ENCODE results near the gene TBC1D23. TPM values are rescaled to one million over a fixed set of nuclear protein-coding genes. Genes with fewer than 3 reads are reported as not detected.

The TBC1D23 gene
- total RNA-seq, 1 donor from 2014 or later = 41.9 TPM

- peaks cover 4% of the 10 kb centered on the region for H3K9me3 ChIP-seq
- intact Hi-C loops (cut with DNase I) = no loop called here
- H3K27me3 ChIP-seq (ENCODE audit: low read depth) = no peaks in the 10 kb centered on the region
- no peak overlapping the region for H3K27ac ChIP-seq
- ATAC-seq (no peak), DNase-seq (no peak)
- H3K4me1 ChIP-seq = no peaks in the 10 kb centered on the region
- peaks cover 72% of the 10 kb centered on the region for H3K36me3 ChIP-seq
- H3K4me3 ChIP-seq = no peak overlapping the region
- TF ChIP-seq, protein P1, sequence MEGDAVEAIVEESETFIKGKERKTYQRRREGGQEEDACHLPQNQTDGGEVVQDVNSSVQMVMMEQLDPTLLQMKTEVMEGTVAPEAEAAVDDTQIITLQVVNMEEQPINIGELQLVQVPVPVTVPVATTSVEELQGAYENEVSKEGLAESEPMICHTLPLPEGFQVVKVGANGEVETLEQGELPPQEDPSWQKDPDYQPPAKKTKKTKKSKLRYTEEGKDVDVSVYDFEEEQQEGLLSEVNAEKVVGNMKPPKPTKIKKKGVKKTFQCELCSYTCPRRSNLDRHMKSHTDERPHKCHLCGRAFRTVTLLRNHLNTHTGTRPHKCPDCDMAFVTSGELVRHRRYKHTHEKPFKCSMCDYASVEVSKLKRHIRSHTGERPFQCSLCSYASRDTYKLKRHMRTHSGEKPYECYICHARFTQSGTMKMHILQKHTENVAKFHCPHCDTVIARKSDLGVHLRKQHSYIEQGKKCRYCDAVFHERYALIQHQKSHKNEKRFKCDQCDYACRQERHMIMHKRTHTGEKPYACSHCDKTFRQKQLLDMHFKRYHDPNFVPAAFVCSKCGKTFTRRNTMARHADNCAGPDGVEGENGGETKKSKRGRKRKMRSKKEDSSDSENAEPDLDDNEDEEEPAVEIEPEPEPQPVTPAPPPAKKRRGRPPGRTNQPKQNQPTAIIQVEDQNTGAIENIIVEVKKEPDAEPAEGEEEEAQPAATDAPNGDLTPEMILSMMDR (IDR thresholded peaks at IDR 0.05) = no peak
These were observed 100.1 kb downstream of the TBC1D23 start for GRCh38 chr3:100360757-100361496.

GRCh38 chr3:100361897-100362296, 101.1 kb downstream of the TBC1D23 start:
- Histone ChIP-seq H3K4me3 (no peak overlapping the region), H3K4me1 (no peaks in the 10 kb centered on the region), H3K9me3 (peaks cover 4% of the 10 kb centered on the region), H3K27me3 (ENCODE audit: low read depth) (no peaks in the 10 kb centered on the region), H3K27ac (no peak overlapping the region), H3K36me3 (peaks cover 75% of the 10 kb centered on the region)
- TF ChIP-seq, protein P1 (IDR thresholded peaks at IDR 0.05) = no peak
- ATAC-seq (no peak), DNase-seq (no peak)
- intact Hi-C loops (cut with DNase I) = no loop called here

- TF ChIP-seq, protein P1 (IDR thresholded peaks at IDR 0.05) = no peak
- Histone ChIP-seq H3K27me3 (ENCODE audit: low read depth) (no peaks in the 10 kb centered on the region), H3K27ac (no peak overlapping the region), H3K36me3 (peaks cover 73% of the 10 kb centered on the region), H3K4me1 (no peaks in the 10 kb centered on the region), H3K9me3 (peaks cover 4% of the 10 kb centered on the region), H3K4me3 (no peak overlapping the region)
- no peak for DNase-seq
- ATAC-seq = no peak
- intact Hi-C loops (cut with DNase I) = no loop called here
These were observed 103.6 kb downstream of the TBC1D23 start for GRCh38 chr3:100364421-100364820.

GRCh38 chr3:100366424-100366823, 105.6 kb downstream of the TBC1D23 start:
- TF ChIP-seq, protein P1 (IDR thresholded peaks at IDR 0.05) = no peak
- no peaks in the 10 kb centered on the region for H3K27me3 ChIP-seq (ENCODE audit: low read depth)
- H3K9me3 ChIP-seq = peaks cover 4% of the 10 kb centered on the region
- H3K4me3 ChIP-seq = no peak overlapping the region
- H3K4me1 ChIP-seq = no peaks in the 10 kb centered on the region
- no peak overlapping the region for H3K27ac ChIP-seq
- intact Hi-C loops (cut with DNase I) = no loop called here
- no peak for DNase-seq
- ATAC-seq = no peak
- peaks cover 79% of the 10 kb centered on the region for H3K36me3 ChIP-seq

GRCh38 chr3:100368441-100368840, 107.6 kb downstream of the TBC1D23 start:
- ATAC-seq (no peak), DNase-seq (no peak)
- Histone ChIP-seq H3K27me3 (ENCODE audit: low read depth) (no peaks in the 10 kb centered on the region), H3K4me3 (no peak overlapping the region), H3K4me1 (no peaks in the 10 kb centered on the region), H3K9me3 (no peaks in the 10 kb centered on the region), H3K27ac (no peak overlapping the region), H3K36me3 (peaks cover 92% of the 10 kb centered on the region)
- TF ChIP-seq, protein P1 (IDR thresholded peaks at IDR 0.05) = no peak
- intact Hi-C loops (cut with DNase I) = no loop called here

Measured in lower lobe of right lung (tissue), 2 donors.